GM19468 (cell line): Measurements from ENCODE around the gene GPR180.
A peak's percentile ranks its signal among the peaks of the same experiment; 100 is the strongest.
"Not testable (repeated sequence)": the region's sequence is repeated elsewhere in the genome, so short reads cannot be mapped to it uniquely, and the experiment has no call there.

ENCODE experiments used
- ATAC-seq: cut with Tn5 transposase; IDR thresholded peaks from one replicate; pipeline ENCODE4 v1.9.1; 2021; ENCODE audit warnings: mild to moderate bottlenecking, moderate library complexity, moderate number of reproducible peaks; ENCODE audit not compliant: unreplicated experiment; ENCODE audit errors: extremely low read depth

Gene GPR180

GRCh38 chr13:94637677-94638076 is 36.0 kb downstream of the GPR180 start:
- not testable (repeated sequence) for ATAC-seq

- no peak for ATAC-seq
These were observed 39.1 kb downstream of the GPR180 start for GRCh38 chr13:94640721-94641120.

- no peak for ATAC-seq
These were observed 39.8 kb downstream of the GPR180 start for GRCh38 chr13:94641409-94641941.

GRCh38 chr13:94646904-94647303 is 45.2 kb downstream of the GPR180 start:
- ATAC-seq = no peak

GRCh38 chr13:94656176-94656575 is 54.5 kb downstream of the GPR180 start:
- no peak for ATAC-seq

GRCh38 chr13:94656766-94657165 is 55.1 kb downstream of the GPR180 start:
- ATAC-seq = peak; percentile 44

GRCh38 chr13:94657167-94657566 is 55.5 kb downstream of the GPR180 start:
- no peak for ATAC-seq

- no peak for ATAC-seq
These were observed 57.4 kb downstream of the GPR180 start for GRCh38 chr13:94658926-94659597.

- ATAC-seq = no peak
These were observed 57.9 kb downstream of the GPR180 start for GRCh38 chr13:94659598-94659946.

GRCh38 chr13:94660695-94661326 is 59.2 kb downstream of the GPR180 start:
- ATAC-seq = no peak

GRCh38 chr13:94661406-94661805 is 59.7 kb downstream of the GPR180 start:
- ATAC-seq = no peak

GRCh38 chr13:94662274-94662945 is 60.8 kb downstream of the GPR180 start:
- ATAC-seq = no peak

GRCh38 chr13:94664889-94665288 is 63.2 kb downstream of the GPR180 start:
- ATAC-seq = no peak

GRCh38 chr13:94666065-94666464 is 64.4 kb downstream of the GPR180 start:
- no peak for ATAC-seq

GRCh38 chr13:94667190-94667589 is 65.5 kb downstream of the GPR180 start:
- ATAC-seq = no peak

GRCh38 chr13:94672400-94672799 is 70.7 kb downstream of the GPR180 start:
- no peak for ATAC-seq

- ATAC-seq = no peak
These were observed 72.2 kb downstream of the GPR180 start for GRCh38 chr13:94673851-94674250.

GRCh38 chr13:94674609-94675348 is 73.1 kb downstream of the GPR180 start:
- ATAC-seq = no peak

- no peak for ATAC-seq
These were observed 76.1 kb downstream of the GPR180 start for GRCh38 chr13:94677799-94678198.

- no peak for ATAC-seq
These were observed 77.2 kb downstream of the GPR180 start for GRCh38 chr13:94678845-94679244.

- ATAC-seq = no peak
These were observed 78.0 kb downstream of the GPR180 start for GRCh38 chr13:94679614-94680013.
